DOHH2 (cell line): ENCODE results near the gene LIM2.
"Not testable (repeated sequence)": the region's sequence is repeated elsewhere in the genome, so short reads cannot be mapped to it uniquely, and the experiment has no call there.

Source experiments
- H3F3A ChIP-seq: fragments of 200-600 bp; sonication (generic), shearing (Covaris generic); 2 replicates; pipeline ENCODE4 v1.6.0; 2016; ENCODE audit warnings: antibody characterized with exemption, mild to moderate bottlenecking; ENCODE audit not compliant: control insufficient read depth, insufficient read depth
- H3K27ac ChIP-seq: fragments of 200-600 bp; sonication (generic); 2 replicates; pipeline ENCODE4 v1.5.1; 2014; ENCODE audit warnings: low read depth, mild to moderate bottlenecking, low read length, moderate library complexity
- H3K27me3 ChIP-seq: fragments of 200-600 bp; sonication (generic); 2 replicates; pipeline ENCODE4 v1.6.1; 2014; ENCODE audit warnings: mild to moderate bottlenecking, low read length, mixed read lengths; ENCODE audit not compliant: control insufficient read depth
- H3K36me3 ChIP-seq: fragments of 200-600 bp; sonication (generic); 2 replicates; pipeline ENCODE4 v1.6.1; 2014; ENCODE audit warnings: mild to moderate bottlenecking, low read length, moderate library complexity, mixed read lengths; ENCODE audit not compliant: control insufficient read depth
- H3K4me1 ChIP-seq: fragments of 200-600 bp; sonication (generic); 2 replicates; pipeline ENCODE4 v1.6.1; 2014; ENCODE audit warnings: mild to moderate bottlenecking, low read length, mixed read lengths; ENCODE audit not compliant: control insufficient read depth
- H3K4me2 ChIP-seq: fragments of 200-600 bp; sonication (generic); 2 replicates; pipeline ENCODE4 v1.6.0; 2014; ENCODE audit warnings: mild to moderate bottlenecking, low read length, moderate library complexity
- H3K4me3 ChIP-seq: fragments of 200-600 bp; sonication (generic); 2 replicates; pipeline ENCODE4 v1.5.1; 2014; ENCODE audit warnings: mild to moderate bottlenecking, low read length, mixed read lengths
- H3K79me2 ChIP-seq: fragments of 200-600 bp; sonication (generic); 2 replicates; pipeline ENCODE4 v1.6.1; 2014; ENCODE audit warnings: mild to moderate bottlenecking, low read length, mixed read lengths; ENCODE audit not compliant: control insufficient read depth
- H3K9me2 ChIP-seq: fragments of 200-600 bp; sonication (generic); replicated peaks from 2 replicates; pipeline ENCODE4 v1.6.1; 2014; ENCODE audit warnings: mild to moderate bottlenecking, low read length, mixed read lengths; ENCODE audit not compliant: control insufficient read depth
- H3K9me3 ChIP-seq: fragments of 200-600 bp; sonication (generic); 2 replicates; pipeline ENCODE4 v1.6.1; 2014; ENCODE audit warnings: antibody characterized with exemption, low read length, mixed read lengths; ENCODE audit not compliant: control insufficient read depth, insufficient read depth
- H4K20me1 ChIP-seq: fragments of 200-600 bp; sonication (generic); 2 replicates; pipeline ENCODE4 v1.6.0; 2014; ENCODE audit warnings: low read depth, mild to moderate bottlenecking, antibody characterized with exemption, low read length, moderate library complexity; ENCODE audit not compliant: control insufficient read depth, insufficient read depth
- CTCF ChIP-seq: fragments of 200-600 bp; sonication (generic); IDR thresholded peaks from one replicate; pipeline ENCODE4 v1.5.1; 2014; ENCODE audit warnings: antibody characterized with exemption, mild to moderate bottlenecking, low read depth, low read length; ENCODE audit not compliant: poor library complexity, severe bottlenecking
- EZH2phosphoT487 ChIP-seq: fragments of 200-600 bp; sonication (generic); IDR thresholded peaks from 2 replicates; pipeline ENCODE4 v1.6.1; 2017; ENCODE audit warnings: borderline replicate concordance, mild to moderate bottlenecking, antibody characterized with exemption, low read length, moderate library complexity, mixed read lengths

Gene LIM2

GRCh38 chr19:51421229-51422052, 33.7 kb upstream of the LIM2 start:
- no peak for TF ChIP-seq EZH2phosphoT487
- TF ChIP-seq CTCF: no peak
- H3K9me3 ChIP-seq: no peaks in the 10 kb centered on the region
- H3K79me2 ChIP-seq: peaks cover 5% of the 10 kb centered on the region; the same call in 1 of the 2 replicates
- no peak overlapping the region for H3K4me3 ChIP-seq
- peaks cover 22% of the 10 kb centered on the region for H3K4me1 ChIP-seq
- no peaks in the 10 kb centered on the region for H3F3A ChIP-seq
- no peaks in the 10 kb centered on the region for H3K27me3 ChIP-seq
- H3K4me2 ChIP-seq: no peak overlapping the region
- H3K9me2 ChIP-seq: no peaks in the 10 kb centered on the region
- H3K27ac ChIP-seq: no peak overlapping the region
- H4K20me1 ChIP-seq: no peaks in the 10 kb centered on the region
- H3K36me3 ChIP-seq: no peaks in the 10 kb centered on the region

- H3K27me3 ChIP-seq, H4K20me1 ChIP-seq, H3K4me2 ChIP-seq, H3K4me3 ChIP-seq, H3K9me3 ChIP-seq, H3K27ac ChIP-seq, H3K9me2 ChIP-seq, H3K36me3 ChIP-seq, H3K79me2 ChIP-seq, H3F3A ChIP-seq: not testable (repeated sequence)
- H3K4me1 ChIP-seq: peaks cover 26% of the 10 kb centered on the region
Observed at GRCh38 chr19:51420511-51420910, 32.7 kb upstream of the LIM2 start.

- Histone ChIP-seq H4K20me1 (no peaks in the 10 kb centered on the region), H3K4me1 (peaks cover 26% of the 10 kb centered on the region), H3K36me3 (no peaks in the 10 kb centered on the region), H3K4me3 (no peak overlapping the region), H3K9me3 (no peaks in the 10 kb centered on the region), H3K27ac (no peak overlapping the region), H3K9me2 (no peaks in the 10 kb centered on the region), H3F3A (no peaks in the 10 kb centered on the region), H3K79me2 (peaks cover 6% of the 10 kb centered on the region; the same call in 1 of the 2 replicates), H3K4me2 (no peak overlapping the region), H3K27me3 (no peaks in the 10 kb centered on the region)
- TF ChIP-seq CTCF (no peak), EZH2phosphoT487 (no peak)
Observed at GRCh38 chr19:51418707-51419106, 30.9 kb upstream of the LIM2 start.

- no peaks in the 10 kb centered on the region for H3K9me3 ChIP-seq
- H3K4me2 ChIP-seq: peak overlapping the region; percentile 78
- no peak for TF ChIP-seq CTCF
- no peaks in the 10 kb centered on the region for H4K20me1 ChIP-seq
- H3K4me3 ChIP-seq: peak overlapping the region; percentile 83
- peak overlapping the region; percentile 56 for H3K27ac ChIP-seq
- peaks cover 26% of the 10 kb centered on the region for H3K4me1 ChIP-seq
- peaks cover 6% of the 10 kb centered on the region; the same call in 1 of the 2 replicates for H3K79me2 ChIP-seq
- H3K9me2 ChIP-seq: no peaks in the 10 kb centered on the region
- H3F3A ChIP-seq: no peaks in the 10 kb centered on the region
- H3K36me3 ChIP-seq: no peaks in the 10 kb centered on the region
- H3K27me3 ChIP-seq: no peaks in the 10 kb centered on the region
Observed at GRCh38 chr19:51417810-51418157, 30.0 kb upstream of the LIM2 start.
